DOHH2 (cell line): ENCODE measurements around the gene B4GALNT4.

Experiments used
- H3F3A ChIP-seq: fragments of 200-600 bp; sonication (generic), shearing (Covaris generic); 2 replicates; pipeline ENCODE4 v1.6.0; 2016; ENCODE audit warnings: antibody characterized with exemption, mild to moderate bottlenecking; ENCODE audit not compliant: control insufficient read depth, insufficient read depth
- H3K27ac ChIP-seq: fragments of 200-600 bp; sonication (generic); 2 replicates; pipeline ENCODE4 v1.5.1; 2014; ENCODE audit warnings: low read depth, mild to moderate bottlenecking, low read length, moderate library complexity
- H3K27me3 ChIP-seq: fragments of 200-600 bp; sonication (generic); 2 replicates; pipeline ENCODE4 v1.6.1; 2014; ENCODE audit warnings: mild to moderate bottlenecking, low read length, mixed read lengths; ENCODE audit not compliant: control insufficient read depth
- H3K36me3 ChIP-seq: fragments of 200-600 bp; sonication (generic); 2 replicates; pipeline ENCODE4 v1.6.1; 2014; ENCODE audit warnings: mild to moderate bottlenecking, low read length, moderate library complexity, mixed read lengths; ENCODE audit not compliant: control insufficient read depth
- H3K4me1 ChIP-seq: fragments of 200-600 bp; sonication (generic); 2 replicates; pipeline ENCODE4 v1.6.1; 2014; ENCODE audit warnings: mild to moderate bottlenecking, low read length, mixed read lengths; ENCODE audit not compliant: control insufficient read depth
- H3K4me2 ChIP-seq: fragments of 200-600 bp; sonication (generic); 2 replicates; pipeline ENCODE4 v1.6.0; 2014; ENCODE audit warnings: mild to moderate bottlenecking, low read length, moderate library complexity
- H3K4me3 ChIP-seq: fragments of 200-600 bp; sonication (generic); 2 replicates; pipeline ENCODE4 v1.5.1; 2014; ENCODE audit warnings: mild to moderate bottlenecking, low read length, mixed read lengths
- H3K79me2 ChIP-seq: fragments of 200-600 bp; sonication (generic); 2 replicates; pipeline ENCODE4 v1.6.1; 2014; ENCODE audit warnings: mild to moderate bottlenecking, low read length, mixed read lengths; ENCODE audit not compliant: control insufficient read depth
- H3K9me2 ChIP-seq: fragments of 200-600 bp; sonication (generic); replicated peaks from 2 replicates; pipeline ENCODE4 v1.6.1; 2014; ENCODE audit warnings: mild to moderate bottlenecking, low read length, mixed read lengths; ENCODE audit not compliant: control insufficient read depth
- H3K9me3 ChIP-seq: fragments of 200-600 bp; sonication (generic); 2 replicates; pipeline ENCODE4 v1.6.1; 2014; ENCODE audit warnings: antibody characterized with exemption, low read length, mixed read lengths; ENCODE audit not compliant: control insufficient read depth, insufficient read depth
- H4K20me1 ChIP-seq: fragments of 200-600 bp; sonication (generic); 2 replicates; pipeline ENCODE4 v1.6.0; 2014; ENCODE audit warnings: low read depth, mild to moderate bottlenecking, antibody characterized with exemption, low read length, moderate library complexity; ENCODE audit not compliant: control insufficient read depth, insufficient read depth
- EZH2phosphoT487 ChIP-seq: fragments of 200-600 bp; sonication (generic); IDR thresholded peaks from 2 replicates; pipeline ENCODE4 v1.6.1; 2017; ENCODE audit warnings: borderline replicate concordance, mild to moderate bottlenecking, antibody characterized with exemption, low read length, moderate library complexity, mixed read lengths
- TF ChIP-seq, protein P1 (sequence below): fragments of 200-600 bp; sonication (generic); IDR thresholded peaks from one replicate; pipeline ENCODE4 v1.5.1; 2014; ENCODE audit warnings: antibody characterized with exemption, mild to moderate bottlenecking, low read depth, low read length; ENCODE audit not compliant: poor library complexity, severe bottlenecking

B4GALNT4 gene

GRCh38 chr11:406796-407650 lies 37.7 kb downstream of the B4GALNT4 start:
- no peaks in the 10 kb centered on the region for H3K79me2 ChIP-seq
- no peaks in the 10 kb centered on the region for H3K27me3 ChIP-seq
- H3K9me3 ChIP-seq = peaks cover 3% of the 10 kb centered on the region; the same call in 1 of the 2 replicates
- peak overlapping the region; percentile 65 for H3K4me2 ChIP-seq
- H3F3A ChIP-seq = no peaks in the 10 kb centered on the region
- no peaks in the 10 kb centered on the region for H3K9me2 ChIP-seq
- no peaks in the 10 kb centered on the region for H3K36me3 ChIP-seq
- TF ChIP-seq EZH2phosphoT487 = no peak
- TF ChIP-seq, protein P1, sequence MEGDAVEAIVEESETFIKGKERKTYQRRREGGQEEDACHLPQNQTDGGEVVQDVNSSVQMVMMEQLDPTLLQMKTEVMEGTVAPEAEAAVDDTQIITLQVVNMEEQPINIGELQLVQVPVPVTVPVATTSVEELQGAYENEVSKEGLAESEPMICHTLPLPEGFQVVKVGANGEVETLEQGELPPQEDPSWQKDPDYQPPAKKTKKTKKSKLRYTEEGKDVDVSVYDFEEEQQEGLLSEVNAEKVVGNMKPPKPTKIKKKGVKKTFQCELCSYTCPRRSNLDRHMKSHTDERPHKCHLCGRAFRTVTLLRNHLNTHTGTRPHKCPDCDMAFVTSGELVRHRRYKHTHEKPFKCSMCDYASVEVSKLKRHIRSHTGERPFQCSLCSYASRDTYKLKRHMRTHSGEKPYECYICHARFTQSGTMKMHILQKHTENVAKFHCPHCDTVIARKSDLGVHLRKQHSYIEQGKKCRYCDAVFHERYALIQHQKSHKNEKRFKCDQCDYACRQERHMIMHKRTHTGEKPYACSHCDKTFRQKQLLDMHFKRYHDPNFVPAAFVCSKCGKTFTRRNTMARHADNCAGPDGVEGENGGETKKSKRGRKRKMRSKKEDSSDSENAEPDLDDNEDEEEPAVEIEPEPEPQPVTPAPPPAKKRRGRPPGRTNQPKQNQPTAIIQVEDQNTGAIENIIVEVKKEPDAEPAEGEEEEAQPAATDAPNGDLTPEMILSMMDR = peak; percentile 16
- H3K4me1 ChIP-seq = peaks cover 12% of the 10 kb centered on the region
- H4K20me1 ChIP-seq = no peaks in the 10 kb centered on the region
- H3K4me3 ChIP-seq = peak overlapping the region; percentile 61
- no peak overlapping the region for H3K27ac ChIP-seq

GRCh38 chr11:407651-408123 lies 38.4 kb downstream of the B4GALNT4 start:
- Histone ChIP-seq H3K4me1 (peaks cover 12% of the 10 kb centered on the region), H4K20me1 (no peaks in the 10 kb centered on the region), H3K27me3 (no peaks in the 10 kb centered on the region), H3K4me2 (peak overlapping the region; percentile 44; the same call in 1 of the 2 replicates), H3K36me3 (no peaks in the 10 kb centered on the region), H3K9me3 (peaks cover 3% of the 10 kb centered on the region; the same call in 1 of the 2 replicates), H3F3A (no peaks in the 10 kb centered on the region), H3K9me2 (no peaks in the 10 kb centered on the region), H3K27ac (no peak overlapping the region), H3K4me3 (0 out of 2 replicates have a peak overlapping the region, but pooled peaks have one; percentile 38), H3K79me2 (no peaks in the 10 kb centered on the region)
- TF ChIP-seq, protein P1 = no peak
- TF ChIP-seq EZH2phosphoT487 = no peak

DNA sequence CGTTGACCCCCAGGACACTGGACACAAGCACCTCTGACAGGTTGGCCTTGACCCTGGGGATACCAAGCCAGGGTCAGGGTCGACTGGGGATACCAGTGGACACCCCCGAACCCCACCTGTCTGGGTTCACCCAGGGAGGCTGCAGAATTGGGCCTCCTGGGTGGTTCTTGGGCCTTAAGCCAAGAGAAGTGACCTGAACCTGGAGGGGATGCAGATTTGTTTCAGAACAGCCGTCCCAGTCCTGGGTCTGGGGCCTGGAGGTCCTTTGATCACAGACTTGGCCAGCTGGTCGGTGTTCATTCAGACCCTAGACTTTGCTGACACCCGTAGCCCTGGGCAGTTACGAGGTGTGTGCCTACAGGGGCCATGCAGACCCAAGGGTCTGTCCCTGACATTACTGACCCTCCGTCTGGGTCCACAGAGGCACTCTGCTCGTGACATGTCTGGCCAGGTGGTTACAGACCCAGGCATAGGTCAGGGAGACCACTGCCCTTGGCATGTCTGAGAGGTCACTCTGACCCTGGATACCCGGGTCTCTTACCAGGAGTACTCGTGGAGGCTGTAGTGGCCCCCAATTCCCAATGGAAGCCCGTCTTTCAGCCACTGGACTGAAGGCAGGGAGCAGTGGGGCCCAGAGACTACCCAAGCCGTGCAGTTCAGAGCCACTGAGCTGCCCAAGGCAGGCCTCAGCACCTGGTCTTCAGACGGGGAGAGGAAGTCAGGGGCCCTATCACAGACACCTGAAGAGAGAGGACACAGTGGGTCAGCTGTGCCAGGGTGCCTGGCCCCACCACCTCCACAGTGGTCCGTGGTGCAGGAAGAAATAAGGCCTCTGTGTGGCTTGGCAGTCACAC lies 39.1 kb downstream of the B4GALNT4 start:
- H3K4me1 ChIP-seq = peaks cover 12% of the 10 kb centered on the region

More for the DNA sequence above, 39.1 kb downstream of the B4GALNT4 start:
- Histone ChIP-seq H3K4me3 (no peak overlapping the region), H3F3A (no peaks in the 10 kb centered on the region), H3K27ac (no peak overlapping the region), H3K27me3 (no peaks in the 10 kb centered on the region), H3K4me2 (no peak overlapping the region), H3K9me3 (peaks cover 3% of the 10 kb centered on the region; the same call in 1 of the 2 replicates), H3K36me3 (no peaks in the 10 kb centered on the region), H4K20me1 (no peaks in the 10 kb centered on the region), H3K9me2 (no peaks in the 10 kb centered on the region), H3K79me2 (no peaks in the 10 kb centered on the region)
- TF ChIP-seq, protein P1 = no peak
- TF ChIP-seq EZH2phosphoT487 = no peak
